Lung (tissue), 12 donors: ENCODE results near the gene PTK6. TPM values are rescaled to one million over a fixed set of nuclear protein-coding genes. Genes with fewer than 3 reads are reported as not detected.

Source experiments
- ATAC-seq: fragments of 200-7000 bp; cut with Tn5 transposase; one replicate; pipeline ENCODE4 v1.9.1; 2020; ENCODE audit warnings: moderate number of reproducible peaks; ENCODE audit not compliant: insufficient read depth, low FRiP score
- DNase-seq, 3 donors: peaks; one replicate each; pipeline ENCODE4 v3.0.0-alpha.2; 2013 to 2017
- H3K27ac ChIP-seq, 2 donors: one replicate each; pipeline ENCODE4 v1.5.1; 2013; ENCODE audit warnings: mild to moderate bottlenecking in 2 of 2, moderate library complexity in 2 of 2, control low read depth in 1 of 2, inconsistent platforms in 1 of 2, low read depth in 1 of 2, low read length in 1 of 2
- H3K27me3 ChIP-seq, 3 donors: one replicate each; pipeline ENCODE4 v1.5.1; 2013; ENCODE audit warnings: low read length in 2 of 3; ENCODE audit not compliant: control insufficient read depth in 3 of 3, insufficient read depth in 3 of 3
- H3K36me3 ChIP-seq, 4 donors: one replicate each; pipeline ENCODE4 v1.5.1; 2013; ENCODE audit warnings: low read length in 4 of 4, mild to moderate bottlenecking in 1 of 4, moderate library complexity in 1 of 4; ENCODE audit not compliant: control insufficient read depth in 4 of 4, insufficient read depth in 4 of 4
- H3K4me1 ChIP-seq, 5 donors: one replicate each; pipeline ENCODE4 v1.5.1; 2013; ENCODE audit warnings: low read length in 5 of 5, mild to moderate bottlenecking in 2 of 5, moderate library complexity in 1 of 5; ENCODE audit not compliant: control insufficient read depth in 5 of 5, insufficient read depth in 5 of 5
- H3K4me3 ChIP-seq: one replicate; pipeline ENCODE4 v1.5.1; 2013; ENCODE audit warnings: mild to moderate bottlenecking, control low read depth, moderate library complexity
- H3K9ac ChIP-seq, 2 donors: one replicate each; pipeline ENCODE4 v1.5.1; 2013; ENCODE audit warnings: low read length in 2 of 2, control low read depth in 1 of 2; ENCODE audit not compliant: insufficient read depth in 1 of 2
- H3K9me3 ChIP-seq, 4 donors: one replicate each; pipeline ENCODE4 v1.5.1; 2013; ENCODE audit warnings: low read length in 3 of 4, mild to moderate bottlenecking in 1 of 4, moderate library complexity in 1 of 4; ENCODE audit not compliant: control insufficient read depth in 4 of 4, insufficient read depth in 3 of 4
- CTCF ChIP-seq: IDR thresholded peaks from 2 replicates; pipeline ENCODE4 v1.5.1; 2012; ENCODE audit warnings: mild to moderate bottlenecking; ENCODE audit errors: control extremely low read depth, extremely low read depth
- WGBS, 2 donors: extraction: QIAGEN DNeasy Blood & Tissue Kit; methylation state at CpG; one replicate each; pipeline ENCODE4 v1.1.7; 2013; 5-methylcytosine and 5-hydroxymethylcytosine counted together
- polyA plus RNA-seq, 2 donors: library from polyadenylated mRNA; stranded (reverse); fragments of 200-250 nt; gene quantifications; one replicate each; pipeline ENCODE4 v1.2.1, GENCODE V29; 2013
- total RNA-seq, 2 donors: library from RNA; depleted of rRNA in 1 of 2; stranded (reverse); fragments of >200 nt in 1 of 2; gene quantifications; one replicate each; pipeline ENCODE4 v1.2.1, GENCODE V29; 2014 to 2021
- donor health status: control.
- donor health status: control.
- donor health status: Bipolar disorder and iron deficiency.
- donor health status: healthy.
- donor health status: DM: yes; HTN: yes; CAD: no.

Gene PTK6
- total and polyA plus RNA-seq, 4 donors: 0.34 to 5.1 (median 3.7) TPM

DNA sequence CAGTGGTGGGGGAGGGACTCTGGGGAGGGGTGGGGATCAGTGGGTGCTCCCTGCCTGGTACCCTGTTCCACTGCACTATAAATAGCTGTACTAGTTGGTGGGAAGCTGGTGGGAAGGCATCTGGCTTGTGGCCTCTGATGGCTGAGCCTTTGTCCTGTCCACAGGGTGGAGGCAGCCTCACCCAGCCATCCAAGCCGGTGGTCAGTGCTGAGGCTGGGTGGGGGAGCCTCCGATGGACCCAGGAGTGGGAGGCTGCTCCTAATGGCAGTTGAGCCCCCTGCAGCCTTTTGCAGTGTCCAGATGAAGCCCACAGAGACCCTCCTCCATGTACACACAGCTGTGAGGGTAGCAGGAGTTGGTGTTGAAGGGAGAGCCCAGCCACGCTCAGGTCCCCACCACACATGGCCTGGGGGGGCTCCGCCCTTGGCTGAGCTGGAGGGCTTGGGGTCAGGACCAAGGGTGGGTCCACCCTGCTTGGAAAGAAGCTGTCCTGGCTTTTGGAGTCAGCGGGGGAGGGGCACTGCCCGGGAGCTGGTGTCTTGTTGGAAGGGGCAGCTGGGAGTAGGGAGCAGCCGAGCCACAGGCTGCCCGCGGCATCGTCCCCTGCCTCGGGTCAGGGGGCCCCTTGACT lies 14.1 kb downstream of the PTK6 start:
- DNase-seq (peak in 1 of 3 donors; percentile 7), ATAC-seq (no peak)
- Histone ChIP-seq H3K4me1 (peaks cover 0 to 24% (median 7%) of the 10 kb centered on the region in 5 donors), H3K9me3 (peaks cover 0 to 5% (median 0%) of the 10 kb centered on the region in 4 donors), H3K9ac (no peak overlapping the region), H3K27ac (no peak overlapping the region), H3K4me3 (no peak overlapping the region), H3K27me3 (no peaks in the 10 kb centered on the region), H3K36me3 (peaks cover 0 to 22% (median 14%) of the 10 kb centered on the region in 4 donors)
- 94 to 98% methylated on average over 11 of the region's 11 CpGs for WGBS, 2 donors
- TF ChIP-seq CTCF: no peak

DNA sequence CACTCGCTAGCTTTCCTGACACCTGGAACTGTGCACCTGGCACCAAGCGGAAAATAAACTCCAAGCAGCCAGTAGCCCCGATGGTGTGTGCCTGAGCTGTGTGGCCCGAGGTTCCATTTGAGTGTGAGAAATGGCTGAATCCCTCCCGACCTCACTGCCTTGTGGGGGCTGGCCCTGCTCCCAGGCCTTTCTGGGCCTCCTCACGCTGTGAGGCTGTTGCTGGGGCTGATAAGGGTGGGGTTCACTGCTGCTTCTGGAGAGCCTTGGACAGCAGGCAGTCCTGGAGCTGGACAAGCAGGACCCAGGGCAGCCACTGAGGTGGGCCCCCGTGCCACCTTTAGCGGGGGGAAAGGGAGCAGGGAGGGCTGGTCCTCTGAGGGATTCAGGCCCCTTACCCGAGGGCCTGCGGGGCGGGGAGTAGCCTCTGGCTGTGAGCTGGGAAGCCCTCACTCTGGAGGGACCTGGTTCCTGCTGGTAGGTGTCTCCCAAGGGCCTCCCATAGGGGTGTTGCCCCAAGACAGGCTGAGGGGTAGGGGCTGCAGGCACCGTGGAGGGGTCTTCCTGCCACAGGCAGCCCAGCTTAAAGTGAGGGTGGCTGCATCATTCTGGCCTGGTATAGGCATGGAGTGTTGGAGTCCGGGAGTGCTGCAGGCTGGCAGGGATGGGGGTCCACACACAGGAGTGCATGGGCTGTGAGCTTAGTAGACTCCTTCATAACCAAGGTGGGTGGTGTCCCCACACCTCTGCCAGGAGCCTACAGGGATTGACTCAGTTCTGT lies 14.9 kb downstream of the PTK6 start:
- 77 to 87% methylated on average over 13 of the region's 13 CpGs for WGBS, 2 donors
- no peak overlapping the region for H3K27ac ChIP-seq
- no peak overlapping the region for H3K9ac ChIP-seq
- TF ChIP-seq CTCF: no peak
- H3K9me3 ChIP-seq: peaks cover 0 to 5% (median 0%) of the 10 kb centered on the region in 4 donors
- H3K36me3 ChIP-seq: peaks cover 0 to 22% (median 14%) of the 10 kb centered on the region in 4 donors
- DNase-seq (peak in 1 of 3 donors; percentile 10), ATAC-seq (no peak)
- H3K4me3 ChIP-seq: no peak overlapping the region
- no peaks in the 10 kb centered on the region for H3K27me3 ChIP-seq
- peaks cover 0 to 24% (median 7%) of the 10 kb centered on the region in 5 donors for H3K4me1 ChIP-seq

GRCh38 chr20:63521602-63522001 lies 15.6 kb downstream of the PTK6 start:
- ATAC-seq (no peak), DNase-seq (peak in 1 of 3 donors; percentile 11)
- peak overlapping the region; percentile 37 to 46 for H3K9ac ChIP-seq
- no peak for TF ChIP-seq CTCF
- peaks cover 0 to 5% (median 0%) of the 10 kb centered on the region in 4 donors for H3K9me3 ChIP-seq
- 52 to 68% methylated on average over 23 of the region's 23 CpGs for WGBS, 2 donors
- H3K27ac ChIP-seq: no peak overlapping the region
- H3K27me3 ChIP-seq: no peaks in the 10 kb centered on the region
- H3K4me3 ChIP-seq: peak overlapping the region; percentile 90
- peaks cover 0 to 24% (median 7%) of the 10 kb centered on the region in 5 donors for H3K4me1 ChIP-seq
- H3K36me3 ChIP-seq: peaks cover 0 to 22% (median 14%) of the 10 kb centered on the region in 4 donors
